NB4 (cell line): Measurements from ENCODE around the gene VPS37B.

Experiments used
- DNase-seq: peaks from one replicate; pipeline ENCODE4 v3.0.0; 2010; ENCODE audit warnings: low read depth
- H3K4me3 ChIP-seq: one replicate; pipeline ENCODE4 v1.5.1; 2011; ENCODE audit warnings: mild to moderate bottlenecking, low read depth, low read length, moderate library complexity
- MYC ChIP-seq: IDR thresholded peaks from 2 replicates; pipeline ENCODE4 v1.6.1; 2011; ENCODE audit warnings: low read depth, low read length
- POLR2A ChIP-seq: IDR thresholded peaks from 2 replicates; pipeline ENCODE4 v1.6.1; 2011; ENCODE audit warnings: mild to moderate bottlenecking; ENCODE audit not compliant: insufficient read length; ENCODE audit errors: extremely low read depth
- TF ChIP-seq, protein P1 (sequence below): IDR thresholded peaks from one replicate; pipeline ENCODE4 v1.5.1; 2012; ENCODE audit warnings: low read depth, low read length
- TF ChIP-seq, protein P2 (sequence below): IDR thresholded peaks from 2 replicates; pipeline ENCODE4 v1.6.1; 2011; ENCODE audit warnings: low read depth, low read length

VPS37B gene

DNA sequence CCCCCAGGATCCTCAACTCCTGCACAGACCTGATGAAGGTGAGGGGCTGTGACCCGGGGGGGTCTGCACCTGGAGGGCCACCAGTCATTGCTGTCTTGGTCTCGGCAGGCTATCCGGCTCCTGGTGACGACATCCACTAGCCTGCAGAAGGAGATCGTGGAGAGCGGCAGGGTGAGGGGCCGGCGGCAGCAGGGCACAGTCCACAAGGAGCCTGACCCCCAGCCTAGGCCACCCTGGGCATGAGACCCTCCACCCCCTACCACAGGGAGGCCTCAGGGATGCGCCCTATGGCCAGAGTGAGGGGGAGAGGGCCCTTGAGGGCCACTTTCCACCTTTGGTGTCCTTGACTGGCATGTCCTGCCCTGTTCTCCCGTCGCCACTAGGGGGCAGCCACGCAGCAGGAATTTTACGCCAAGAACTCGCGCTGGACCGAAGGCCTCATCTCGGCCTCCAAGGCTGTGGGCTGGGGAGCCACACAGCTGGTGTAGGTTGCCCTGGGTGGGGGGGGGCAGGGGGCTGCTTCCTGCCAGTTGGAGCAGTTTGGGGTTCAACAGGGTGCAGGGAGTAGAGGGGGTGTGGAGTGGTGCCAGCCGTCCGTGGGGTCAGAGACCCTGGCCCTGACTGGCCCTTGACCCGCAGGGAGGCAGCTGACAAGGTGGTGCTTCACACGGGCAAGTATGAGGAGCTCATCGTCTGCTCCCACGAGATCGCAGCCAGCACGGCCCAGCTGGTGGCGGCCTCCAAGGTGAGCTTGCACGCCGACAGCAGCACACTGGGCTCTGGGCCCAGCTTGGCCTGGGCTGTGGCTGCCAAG is 35.7 kb downstream of the VPS37B start:
- TF ChIP-seq MYC (no peak; the same call in 1 of the 2 replicates), POLR2A (no peak)
- TF ChIP-seq, protein P1, sequence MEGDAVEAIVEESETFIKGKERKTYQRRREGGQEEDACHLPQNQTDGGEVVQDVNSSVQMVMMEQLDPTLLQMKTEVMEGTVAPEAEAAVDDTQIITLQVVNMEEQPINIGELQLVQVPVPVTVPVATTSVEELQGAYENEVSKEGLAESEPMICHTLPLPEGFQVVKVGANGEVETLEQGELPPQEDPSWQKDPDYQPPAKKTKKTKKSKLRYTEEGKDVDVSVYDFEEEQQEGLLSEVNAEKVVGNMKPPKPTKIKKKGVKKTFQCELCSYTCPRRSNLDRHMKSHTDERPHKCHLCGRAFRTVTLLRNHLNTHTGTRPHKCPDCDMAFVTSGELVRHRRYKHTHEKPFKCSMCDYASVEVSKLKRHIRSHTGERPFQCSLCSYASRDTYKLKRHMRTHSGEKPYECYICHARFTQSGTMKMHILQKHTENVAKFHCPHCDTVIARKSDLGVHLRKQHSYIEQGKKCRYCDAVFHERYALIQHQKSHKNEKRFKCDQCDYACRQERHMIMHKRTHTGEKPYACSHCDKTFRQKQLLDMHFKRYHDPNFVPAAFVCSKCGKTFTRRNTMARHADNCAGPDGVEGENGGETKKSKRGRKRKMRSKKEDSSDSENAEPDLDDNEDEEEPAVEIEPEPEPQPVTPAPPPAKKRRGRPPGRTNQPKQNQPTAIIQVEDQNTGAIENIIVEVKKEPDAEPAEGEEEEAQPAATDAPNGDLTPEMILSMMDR: peak; percentile 99
- TF ChIP-seq, protein P2, sequence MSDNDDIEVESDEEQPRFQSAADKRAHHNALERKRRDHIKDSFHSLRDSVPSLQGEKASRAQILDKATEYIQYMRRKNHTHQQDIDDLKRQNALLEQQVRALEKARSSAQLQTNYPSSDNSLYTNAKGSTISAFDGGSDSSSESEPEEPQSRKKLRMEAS: peak; percentile 46; the same call in 1 of the 2 replicates
- DNase-seq: peak; percentile 88
- H3K4me3 ChIP-seq: no peak overlapping the region

DNA sequence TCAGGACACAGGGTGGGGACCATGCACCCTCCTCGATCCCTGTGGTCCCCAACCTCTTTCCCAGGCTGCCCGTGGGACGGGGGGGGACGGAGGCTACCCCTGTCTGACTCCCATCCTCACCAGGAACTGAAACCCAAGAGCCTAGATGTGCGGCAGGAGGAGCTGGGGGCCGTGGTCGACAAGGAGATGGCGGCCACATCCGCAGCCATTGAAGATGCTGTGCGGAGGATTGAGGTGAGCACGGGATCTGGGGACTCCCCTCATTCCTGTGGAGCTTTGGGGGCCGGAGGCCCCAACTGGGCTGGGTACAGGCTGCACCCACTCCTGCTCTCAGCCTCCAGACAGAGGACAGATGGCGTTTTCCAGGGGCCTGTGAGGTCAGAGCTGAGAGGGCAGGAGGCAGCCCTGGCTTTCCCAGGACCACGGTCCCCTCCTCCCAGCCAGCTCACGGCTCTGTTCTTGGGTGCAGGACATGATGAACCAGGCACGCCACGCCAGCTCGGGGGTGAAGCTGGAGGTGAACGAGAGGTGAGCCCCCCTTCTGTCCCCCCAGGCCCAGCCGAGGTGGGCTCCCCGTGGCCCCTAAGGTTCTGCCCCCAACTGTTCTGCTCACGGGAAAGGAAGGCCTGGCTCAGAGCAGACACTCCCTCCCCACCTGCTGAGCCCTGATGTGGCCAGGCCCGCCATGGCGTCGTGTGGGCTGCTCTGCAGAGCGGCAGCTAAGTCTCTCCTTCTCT is 36.5 kb downstream of the VPS37B start:
- TF ChIP-seq POLR2A: no peak
- TF ChIP-seq, protein P2: no peak
- H3K4me3 ChIP-seq: no peak overlapping the region
- no peak for DNase-seq

DNA sequence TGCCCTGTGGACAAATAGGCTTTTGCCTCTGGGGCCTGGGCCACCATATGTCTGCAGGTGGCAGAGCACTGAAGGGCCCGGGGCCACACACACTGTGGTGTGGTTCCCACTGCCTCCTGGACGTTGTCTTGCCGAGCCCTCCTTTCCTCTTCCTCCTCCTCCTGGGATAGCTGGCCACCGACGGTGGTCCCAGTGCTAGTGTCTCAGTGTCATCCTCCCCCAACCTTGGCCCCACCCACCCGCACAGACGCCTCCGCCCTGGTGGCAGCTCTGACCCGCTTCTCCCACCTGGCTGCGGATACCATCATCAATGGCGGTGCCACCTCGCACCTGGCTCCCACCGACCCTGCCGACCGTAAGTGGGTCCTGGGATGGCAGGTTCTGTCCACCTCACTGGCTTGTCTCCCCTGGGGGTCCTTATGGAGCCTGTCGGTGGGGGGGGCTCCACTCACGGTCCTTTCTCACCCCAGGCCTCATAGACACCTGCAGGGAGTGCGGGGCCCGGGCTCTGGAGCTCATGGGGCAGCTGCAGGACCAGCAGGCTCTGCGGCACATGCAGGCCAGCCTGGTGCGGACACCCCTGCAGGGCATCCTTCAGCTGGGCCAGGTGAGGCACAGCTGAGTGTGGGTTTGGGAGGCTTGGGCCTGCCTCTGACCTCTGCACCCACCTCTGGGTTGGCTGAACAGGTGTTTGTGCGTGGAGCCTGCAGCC is 37.2 kb downstream of the VPS37B start:
- DNase-seq: no peak
- TF ChIP-seq POLR2A (no peak), MYC (no peak)
- TF ChIP-seq, protein P2: no peak
- TF ChIP-seq, protein P1: no peak
- H3K4me3 ChIP-seq: no peak overlapping the region

DNA sequence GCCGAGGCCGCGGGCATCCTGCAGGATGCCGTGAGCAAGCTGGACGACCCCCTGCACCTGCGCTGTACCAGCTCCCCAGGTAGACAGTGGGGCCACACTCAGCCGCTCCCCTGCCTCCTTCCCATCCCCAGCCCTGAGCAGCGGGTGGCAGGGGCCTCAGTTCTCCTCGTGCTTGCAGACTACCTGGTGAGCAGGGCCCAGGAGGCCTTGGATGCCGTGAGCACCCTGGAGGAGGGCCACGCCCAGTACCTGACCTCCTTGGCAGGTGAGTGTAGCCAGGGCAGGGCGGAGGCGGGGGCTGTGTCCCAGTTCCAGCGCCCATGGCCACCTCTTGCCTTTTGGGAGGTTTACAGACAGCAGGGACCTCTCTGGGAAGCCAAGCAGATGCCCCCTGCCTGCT is 37.8 kb downstream of the VPS37B start:
- TF ChIP-seq, protein P1: no peak
- TF ChIP-seq, protein P2: no peak
- TF ChIP-seq MYC: no peak
- no peak for DNase-seq
- H3K4me3 ChIP-seq: no peak overlapping the region

DNA sequence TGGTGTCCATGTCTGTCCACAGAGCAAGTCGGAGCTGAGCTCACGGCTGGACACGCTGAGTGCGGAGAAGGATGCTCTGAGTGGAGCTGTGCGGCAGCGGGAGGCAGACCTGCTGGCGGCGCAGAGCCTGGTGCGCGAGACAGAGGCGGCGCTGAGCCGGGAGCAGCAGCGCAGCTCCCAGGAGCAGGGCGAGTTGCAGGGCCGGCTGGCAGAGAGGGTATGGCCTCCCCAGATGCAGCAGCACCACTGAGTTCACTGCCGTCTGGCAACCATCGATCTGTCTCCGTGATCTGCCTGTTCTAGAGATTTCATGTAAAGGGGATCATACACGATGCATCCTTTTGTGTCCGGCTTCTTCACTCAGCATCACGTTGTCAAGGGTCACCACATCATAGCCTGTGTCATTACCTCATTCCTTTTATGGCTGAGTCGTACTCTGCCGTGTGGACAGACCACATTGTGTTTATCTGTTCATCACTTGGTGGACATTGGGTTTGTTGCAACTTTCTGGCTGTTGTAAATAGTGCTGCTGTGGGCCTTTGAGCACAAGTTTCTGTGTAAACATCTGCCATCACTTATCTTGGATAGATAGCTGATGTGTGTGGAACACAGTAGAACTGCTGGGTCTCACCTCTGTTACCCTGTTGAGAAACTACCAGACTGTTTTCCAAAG is 38.8 kb downstream of the VPS37B start:
- TF ChIP-seq, protein P1: no peak
- TF ChIP-seq, protein P2: no peak
- TF ChIP-seq POLR2A: no peak
- no peak for TF ChIP-seq MYC
- H3K4me3 ChIP-seq: no peak overlapping the region
- DNase-seq: no peak
